ENCODE results near the gene SSU72. TPM values are rescaled to one million over a fixed set of nuclear protein-coding genes. Genes with fewer than 3 reads are reported as not detected.
A peak's percentile ranks its signal among the peaks of the same experiment; 100 is the strongest.

SSU72 gene
- total RNA-seq, 4 donors from 2014 or later, result 95.7 to 130 (median 107) TPM

DNA sequence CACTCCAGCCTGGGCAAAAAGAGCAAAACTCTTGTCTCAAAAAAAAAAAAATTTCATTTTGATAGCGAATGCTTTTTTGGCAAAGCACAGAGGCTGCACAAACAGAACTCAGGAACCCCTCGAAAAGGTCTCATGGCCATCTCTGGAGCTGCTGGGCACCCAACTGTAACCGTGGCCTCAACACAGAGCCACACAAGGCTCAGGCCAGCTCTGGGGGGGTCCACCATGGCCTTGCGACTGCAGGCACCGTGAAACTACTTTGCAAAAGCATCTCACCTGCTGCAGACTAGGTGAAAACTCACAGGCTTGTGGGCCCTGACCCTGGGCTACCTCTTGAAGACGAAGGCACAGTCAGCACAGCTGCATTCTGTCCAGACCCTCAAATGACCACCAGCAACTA, 18.2 kb downstream of the SSU72 start:
- TF ChIP-seq, protein P1, sequence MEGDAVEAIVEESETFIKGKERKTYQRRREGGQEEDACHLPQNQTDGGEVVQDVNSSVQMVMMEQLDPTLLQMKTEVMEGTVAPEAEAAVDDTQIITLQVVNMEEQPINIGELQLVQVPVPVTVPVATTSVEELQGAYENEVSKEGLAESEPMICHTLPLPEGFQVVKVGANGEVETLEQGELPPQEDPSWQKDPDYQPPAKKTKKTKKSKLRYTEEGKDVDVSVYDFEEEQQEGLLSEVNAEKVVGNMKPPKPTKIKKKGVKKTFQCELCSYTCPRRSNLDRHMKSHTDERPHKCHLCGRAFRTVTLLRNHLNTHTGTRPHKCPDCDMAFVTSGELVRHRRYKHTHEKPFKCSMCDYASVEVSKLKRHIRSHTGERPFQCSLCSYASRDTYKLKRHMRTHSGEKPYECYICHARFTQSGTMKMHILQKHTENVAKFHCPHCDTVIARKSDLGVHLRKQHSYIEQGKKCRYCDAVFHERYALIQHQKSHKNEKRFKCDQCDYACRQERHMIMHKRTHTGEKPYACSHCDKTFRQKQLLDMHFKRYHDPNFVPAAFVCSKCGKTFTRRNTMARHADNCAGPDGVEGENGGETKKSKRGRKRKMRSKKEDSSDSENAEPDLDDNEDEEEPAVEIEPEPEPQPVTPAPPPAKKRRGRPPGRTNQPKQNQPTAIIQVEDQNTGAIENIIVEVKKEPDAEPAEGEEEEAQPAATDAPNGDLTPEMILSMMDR (IDR thresholded peaks at IDR 0.05), result no peak
- ATAC-seq (ENCODE audit: low FRiP score) (no peak), DNase-seq (ENCODE audit: low spot score) (no peak)

DNA sequence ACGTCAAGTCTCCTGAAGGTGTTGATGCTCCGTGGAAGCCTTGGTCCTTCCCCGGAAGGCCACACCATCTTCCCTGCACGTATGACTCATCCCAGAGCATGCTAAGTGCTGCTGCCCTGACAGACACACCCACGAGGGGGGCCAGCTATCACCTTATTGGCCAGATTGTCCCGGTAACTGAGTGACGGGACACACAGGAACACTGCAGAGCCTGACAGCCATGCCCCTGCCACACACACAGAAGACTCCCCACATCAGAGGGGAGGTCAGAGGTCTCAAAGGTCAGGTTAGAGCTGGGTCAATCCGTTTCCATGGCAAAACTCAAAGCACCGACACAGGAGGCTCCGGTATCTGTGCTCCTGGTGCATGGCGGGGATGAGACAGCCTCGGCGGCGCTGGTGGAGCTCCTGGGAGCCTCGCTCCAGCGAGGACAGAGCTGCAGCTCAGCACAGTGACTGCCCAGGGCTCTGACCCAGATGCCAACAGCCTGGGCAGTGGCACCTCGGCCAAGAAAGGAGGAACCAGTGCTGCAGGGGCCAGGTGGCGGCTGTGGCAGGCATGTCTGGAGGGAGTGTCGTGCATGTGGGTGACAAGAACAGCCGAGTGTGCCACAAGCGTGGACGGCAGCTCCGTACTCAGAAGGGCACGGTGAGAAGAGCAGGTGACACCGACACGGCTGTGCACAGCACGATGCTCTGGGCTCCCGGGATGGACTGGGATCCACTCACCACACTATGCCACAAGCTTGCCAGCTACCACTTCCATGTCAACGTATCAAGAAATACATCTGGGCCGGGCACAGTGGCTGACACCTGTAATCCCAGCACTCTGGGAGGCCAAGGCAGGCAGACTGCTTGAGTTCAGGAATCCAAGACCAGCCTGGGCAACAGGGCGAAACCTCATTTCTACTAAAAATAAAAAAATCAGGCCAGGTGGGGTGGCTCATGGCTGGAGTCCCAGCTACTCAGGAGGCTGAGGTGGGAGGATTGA, 19.4 kb downstream of the SSU72 start:
- peak; percentile 60 for ATAC-seq (ENCODE audit: low FRiP score)

DNA sequence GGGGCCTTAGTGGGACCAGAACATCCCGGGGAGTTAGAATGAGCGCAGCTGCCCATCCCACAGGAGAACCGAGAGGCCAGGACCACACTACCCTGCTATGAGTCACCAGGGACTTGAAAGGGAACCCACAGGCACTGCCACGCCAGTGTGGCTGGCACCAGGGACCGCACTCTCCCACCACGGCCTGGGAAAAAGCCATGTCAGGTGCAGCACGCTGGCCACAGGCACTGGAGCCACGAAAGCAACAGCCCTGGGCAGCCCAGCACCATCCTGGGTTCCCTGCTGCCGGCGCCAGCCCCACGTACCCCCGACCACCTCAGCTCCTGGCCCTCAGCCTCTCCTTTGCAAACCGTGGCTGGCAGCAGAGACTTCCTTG, 20.1 kb downstream of the SSU72 start:
- TF ChIP-seq, protein P1 (IDR thresholded peaks at IDR 0.05), result no peak
- ATAC-seq (ENCODE audit: low FRiP score), result peak; percentile 4
- no peak for DNase-seq (ENCODE audit: low spot score)

More for the DNA sequence above, 19.4 kb downstream of the SSU72 start:
- DNase-seq (ENCODE audit: low spot score), result no peak
- TF ChIP-seq, protein P1 (IDR thresholded peaks at IDR 0.05), result no peak

DNA sequence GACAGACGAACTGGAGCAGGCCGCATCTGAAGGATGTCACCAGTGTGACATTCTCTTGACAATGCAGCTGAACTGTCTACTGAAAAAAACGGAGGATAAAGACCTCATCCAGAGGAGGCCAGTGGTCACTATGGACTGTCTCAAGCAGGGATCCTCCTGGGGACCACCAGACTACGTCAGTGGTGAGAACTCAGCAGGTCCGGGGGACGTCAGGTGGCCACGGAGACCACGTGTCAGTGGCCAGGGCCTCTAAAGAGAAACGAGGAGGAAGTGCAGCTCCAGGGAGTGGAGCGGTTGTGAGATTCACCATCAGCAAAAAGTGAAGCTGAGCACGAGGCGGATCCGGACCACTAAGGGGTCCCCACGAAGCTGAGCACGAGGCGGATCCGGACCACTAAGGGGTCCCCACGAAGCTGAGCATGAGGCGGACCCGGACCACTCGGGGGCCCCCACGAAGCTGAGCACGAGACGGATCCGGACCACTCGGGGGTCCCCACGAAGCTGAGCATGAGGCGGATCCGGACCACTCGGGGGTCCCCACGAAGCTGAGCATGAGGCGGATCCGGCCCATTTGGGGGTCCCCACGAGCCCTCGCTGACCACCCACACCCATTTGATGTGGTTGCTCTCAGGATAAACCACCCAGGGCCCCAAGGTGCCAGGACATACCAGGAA, 20.7 kb downstream of the SSU72 start:
- no peak for DNase-seq (ENCODE audit: low spot score)
- TF ChIP-seq, protein P1 (IDR thresholded peaks at IDR 0.05), result no peak
- ATAC-seq (ENCODE audit: low FRiP score), result no peak

DNA sequence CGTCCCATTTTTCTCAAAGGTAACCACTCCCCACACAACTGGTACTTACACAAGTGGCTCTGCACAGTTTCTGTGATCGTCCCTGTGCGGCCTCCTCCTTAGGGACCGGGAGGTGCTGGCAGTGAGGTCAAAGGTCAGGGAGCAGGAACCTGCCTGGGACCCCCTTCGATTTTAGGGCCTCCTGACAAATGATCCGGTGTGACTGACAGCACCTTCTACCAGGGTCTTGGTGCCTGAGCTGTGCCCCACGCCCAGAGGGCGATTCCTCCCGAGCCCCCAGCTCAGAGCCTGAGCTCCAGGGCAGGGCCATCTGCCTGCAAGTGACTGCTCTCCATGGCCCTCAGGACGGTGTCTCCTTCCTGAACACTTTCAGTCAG, 22.4 kb downstream of the SSU72 start:
- TF ChIP-seq, protein P1 (IDR thresholded peaks at IDR 0.05), result no peak
- ATAC-seq (ENCODE audit: low FRiP score) (no peak), DNase-seq (ENCODE audit: low spot score) (no peak)

DNA sequence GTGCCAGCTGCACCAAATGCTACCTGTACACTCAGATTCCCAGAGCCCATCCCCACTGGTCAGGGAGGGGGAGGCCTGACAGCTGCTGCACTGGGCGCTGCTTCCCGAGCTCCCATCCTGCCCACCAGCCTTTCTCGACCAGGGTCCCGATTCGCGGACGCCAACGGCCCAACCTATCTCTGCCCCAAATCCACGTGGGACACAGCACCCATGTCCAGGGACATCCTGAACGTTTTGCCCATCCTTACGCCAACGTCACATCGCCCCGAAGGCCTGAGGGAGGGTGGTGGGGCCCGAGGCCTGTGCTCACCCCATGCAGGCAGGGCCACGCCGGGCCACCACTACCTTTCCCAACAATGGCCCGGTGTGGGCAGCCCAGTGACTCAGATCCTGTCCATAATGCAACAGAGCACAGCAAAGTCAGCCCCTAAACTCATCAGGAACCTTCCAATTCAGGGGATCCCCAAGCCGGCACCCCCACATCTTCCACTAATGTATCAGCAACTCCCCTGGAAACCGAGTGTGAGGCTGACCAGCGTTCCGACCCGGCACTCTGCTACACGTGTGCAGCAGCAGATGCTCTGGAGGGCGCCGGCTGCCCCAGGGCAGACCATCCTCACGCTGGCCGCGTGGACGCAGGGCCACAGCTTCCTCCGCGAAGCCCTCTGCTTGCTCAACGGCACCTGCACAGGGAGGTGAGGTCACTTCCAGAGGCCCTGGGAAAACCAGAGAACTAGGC, 23.0 kb downstream of the SSU72 start:
- no peak for ATAC-seq (ENCODE audit: low FRiP score)
- no peak for DNase-seq (ENCODE audit: low spot score)
- TF ChIP-seq, protein P1 (IDR thresholded peaks at IDR 0.05), result no peak

All from omental fat pad (tissue), 4 donors.